ENCODE data around the gene PPP1R26.

GRCh38 chr9:135491764-135492163 lies 12.2 kb downstream of the PPP1R26 start:
- TF ChIP-seq, protein P1, sequence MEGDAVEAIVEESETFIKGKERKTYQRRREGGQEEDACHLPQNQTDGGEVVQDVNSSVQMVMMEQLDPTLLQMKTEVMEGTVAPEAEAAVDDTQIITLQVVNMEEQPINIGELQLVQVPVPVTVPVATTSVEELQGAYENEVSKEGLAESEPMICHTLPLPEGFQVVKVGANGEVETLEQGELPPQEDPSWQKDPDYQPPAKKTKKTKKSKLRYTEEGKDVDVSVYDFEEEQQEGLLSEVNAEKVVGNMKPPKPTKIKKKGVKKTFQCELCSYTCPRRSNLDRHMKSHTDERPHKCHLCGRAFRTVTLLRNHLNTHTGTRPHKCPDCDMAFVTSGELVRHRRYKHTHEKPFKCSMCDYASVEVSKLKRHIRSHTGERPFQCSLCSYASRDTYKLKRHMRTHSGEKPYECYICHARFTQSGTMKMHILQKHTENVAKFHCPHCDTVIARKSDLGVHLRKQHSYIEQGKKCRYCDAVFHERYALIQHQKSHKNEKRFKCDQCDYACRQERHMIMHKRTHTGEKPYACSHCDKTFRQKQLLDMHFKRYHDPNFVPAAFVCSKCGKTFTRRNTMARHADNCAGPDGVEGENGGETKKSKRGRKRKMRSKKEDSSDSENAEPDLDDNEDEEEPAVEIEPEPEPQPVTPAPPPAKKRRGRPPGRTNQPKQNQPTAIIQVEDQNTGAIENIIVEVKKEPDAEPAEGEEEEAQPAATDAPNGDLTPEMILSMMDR (IDR thresholded peaks at IDR 0.05), result no peak
- no peak for TF ChIP-seq EP300 (IDR thresholded peaks at IDR 0.05; ENCODE audit: low read depth)
